ENCODE data around the gene TAGAP. TPM values are rescaled to one million over a fixed set of nuclear protein-coding genes. Genes with fewer than 3 reads are reported as not detected.

TAGAP gene
- total RNA-seq, 1 experiment from 2014 or later = not detected

GRCh38 chr6:159066483-159066882, 21.7 kb upstream of the TAGAP start:
- Histone ChIP-seq H4K20me1 (ENCODE audit: control insufficient read depth, insufficient read depth, insufficient read length) (no peaks in the 10 kb centered on the region), H2AK5ac (ENCODE audit: insufficient read length, low read length) (no peak overlapping the region), H3K18ac (ENCODE audit: insufficient read length, low read depth, low read length) (no peak overlapping the region), H4K5ac (ENCODE audit: insufficient read length, low read depth, low read length) (no peak overlapping the region), H3K4me2 (ENCODE audit: insufficient read depth, insufficient read length, low read length) (no peak overlapping the region), H3K79me1 (ENCODE audit: insufficient read depth, low read depth, low read length, poor library complexity, severe bottlenecking) (no peaks in the 10 kb centered on the region), H3K27ac (ENCODE audit: insufficient read length, low read depth, low read length) (no peak overlapping the region), H3K9ac (ENCODE audit: extremely low read depth, insufficient read length, low read length) (no peak overlapping the region), H3K14ac (ENCODE audit: insufficient read depth, low read length) (no peak overlapping the region), H3K4me1 (ENCODE audit: insufficient read depth, low read length) (no peaks in the 10 kb centered on the region), H2BK20ac (ENCODE audit: low read depth, low read length, poor library complexity, severe bottlenecking) (no peak overlapping the region), H2BK12ac (ENCODE audit: insufficient read length, low read depth, low read length) (no peak overlapping the region), H2AFZ (ENCODE audit: low read length) (no peak overlapping the region), H2BK120ac (ENCODE audit: low read depth, low read length, poor library complexity, severe bottlenecking) (no peak overlapping the region), H3K79me2 (ENCODE audit: insufficient read depth, low read length) (no peaks in the 10 kb centered on the region), H3K9me3 (ENCODE audit: control insufficient read depth, low read depth, low read length) (no peaks in the 10 kb centered on the region), H2BK15ac (ENCODE audit: low read depth, low read length) (no peak overlapping the region), H4K8ac (replicated peaks; ENCODE audit: insufficient read length, low read depth, low read length) (no peak overlapping the region), H3K56ac (ENCODE audit: insufficient read length, low read depth, low read length) (no peak overlapping the region), H2BK5ac (ENCODE audit: insufficient read length, low read length) (no peak overlapping the region), H3K4ac (ENCODE audit: low read depth, low read length) (no peak overlapping the region), H3K23ac (ENCODE audit: insufficient read length, low read depth, low read length) (no peak overlapping the region), H3T11ph (ENCODE audit: low read length) (no peak overlapping the region), H4K91ac (ENCODE audit: insufficient read length, low read depth, low read length) (no peak overlapping the region), H3K27me3 (ENCODE audit: insufficient read depth, low read length) (no peaks in the 10 kb centered on the region), H3K23me2 (ENCODE audit: insufficient read length, low read depth, low read length, poor library complexity, severe bottlenecking) (no peaks in the 10 kb centered on the region)
- Mint-ChIP-seq H3K9me3 (no peaks in the 10 kb centered on the region), H3K27me3 (ENCODE audit: low read depth) (peaks cover 73% of the 10 kb centered on the region), H3K4me3 (no peak overlapping the region), H3K36me3 (ENCODE audit: insufficient read depth in 1 of 3, low read depth in 3 of 3) (no peaks in the 10 kb centered on the region; a peak in 1 of 7 replicates), H3K27ac (no peak overlapping the region), H3K4me1 (peaks cover 10 to 18% of the 10 kb centered on the region in 2 experiments)
- DNase-seq = no peak
- no CpG with 5 or more reads among the region's 3 CpGs for WGBS (ENCODE audit: extremely low coverage, insufficient read length, low lambda C conversion rate)
- TF ChIP-seq, protein P1, sequence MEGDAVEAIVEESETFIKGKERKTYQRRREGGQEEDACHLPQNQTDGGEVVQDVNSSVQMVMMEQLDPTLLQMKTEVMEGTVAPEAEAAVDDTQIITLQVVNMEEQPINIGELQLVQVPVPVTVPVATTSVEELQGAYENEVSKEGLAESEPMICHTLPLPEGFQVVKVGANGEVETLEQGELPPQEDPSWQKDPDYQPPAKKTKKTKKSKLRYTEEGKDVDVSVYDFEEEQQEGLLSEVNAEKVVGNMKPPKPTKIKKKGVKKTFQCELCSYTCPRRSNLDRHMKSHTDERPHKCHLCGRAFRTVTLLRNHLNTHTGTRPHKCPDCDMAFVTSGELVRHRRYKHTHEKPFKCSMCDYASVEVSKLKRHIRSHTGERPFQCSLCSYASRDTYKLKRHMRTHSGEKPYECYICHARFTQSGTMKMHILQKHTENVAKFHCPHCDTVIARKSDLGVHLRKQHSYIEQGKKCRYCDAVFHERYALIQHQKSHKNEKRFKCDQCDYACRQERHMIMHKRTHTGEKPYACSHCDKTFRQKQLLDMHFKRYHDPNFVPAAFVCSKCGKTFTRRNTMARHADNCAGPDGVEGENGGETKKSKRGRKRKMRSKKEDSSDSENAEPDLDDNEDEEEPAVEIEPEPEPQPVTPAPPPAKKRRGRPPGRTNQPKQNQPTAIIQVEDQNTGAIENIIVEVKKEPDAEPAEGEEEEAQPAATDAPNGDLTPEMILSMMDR (conservative IDR thresholded peaks at IDR 0.05) = no peak

All from H9 (cell line).